SK-N-MC (cell line): ENCODE data around the gene MIS18BP1.
A peak's percentile ranks its signal among the peaks of the same experiment; 100 is the strongest.

Source experiments
- DNase-seq: peaks from one replicate; pipeline ENCODE4 v3.0.0-alpha.2; 2011; ENCODE audit warnings: low read depth, low spot score
- H3K27ac ChIP-seq: fragments of 200-600 bp; sonication (generic); 2 replicates; pipeline ENCODE4 v1.5.1; 2016; ENCODE audit warnings: mixed run types
- H3K36me3 ChIP-seq: fragments of 200-600 bp; sonication (generic); 2 replicates; pipeline ENCODE4 v1.6.1; 2017; ENCODE audit warnings: antibody characterized with exemption, low read length, mixed read lengths; ENCODE audit not compliant: insufficient read depth
- H3K4me3 ChIP-seq: fragments of 200-600 bp; sonication (generic); 2 replicates; pipeline ENCODE4 v1.5.1; 2016
- H3K9ac ChIP-seq: fragments of 200-600 bp; sonication (generic); 2 replicates; pipeline ENCODE4 v1.8.0; 2017; ENCODE audit warnings: mixed run types, mixed read lengths; ENCODE audit not compliant: insufficient read length
- H3K9me3 ChIP-seq: fragments of 200-600 bp; sonication (generic); 2 replicates; pipeline ENCODE4 v1.6.1; 2017; ENCODE audit warnings: low read depth, mild to moderate bottlenecking, antibody characterized with exemption, low read length, moderate library complexity, mixed read lengths
- EZH2 ChIP-seq: fragments of 200-600 bp; sonication (generic); IDR thresholded peaks from one replicate; pipeline ENCODE4 v1.6.1; 2017; ENCODE audit warnings: antibody characterized with exemption
- FOXP2 ChIP-seq: optimal IDR thresholded peaks from 2 replicates; pipeline ENCODE3; 2011; ENCODE audit warnings: mild to moderate bottlenecking, moderate library complexity; ENCODE audit not compliant: insufficient read depth; ENCODE audit errors: extremely low read length, control extremely low read depth
- POLR2AphosphoS5 ChIP-seq: IDR thresholded peaks from 2 replicates; pipeline ENCODE4 v1.6.1; 2012; ENCODE audit warnings: mild to moderate bottlenecking, low read depth, low read length, borderline replicate concordance

The MIS18BP1 gene

DNA sequence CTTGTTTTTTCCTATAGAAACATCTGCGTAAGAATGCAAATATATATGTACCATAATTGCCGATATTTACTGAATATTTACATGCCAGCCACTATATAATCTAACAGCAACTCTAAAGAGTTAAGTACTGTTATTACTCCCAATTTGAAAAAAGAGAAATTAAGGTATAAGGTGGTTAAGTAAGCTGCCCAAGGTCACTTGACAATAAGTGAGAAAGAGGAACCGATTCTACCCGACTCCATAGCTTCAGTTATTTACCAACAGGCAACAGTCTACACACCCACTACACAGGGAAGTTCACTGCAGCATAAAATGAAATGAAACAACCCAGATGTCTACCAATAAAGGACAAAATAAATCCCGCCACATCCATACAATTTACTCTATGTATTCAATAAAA lies 1.1 kb downstream of the MIS18BP1 start:
- Histone ChIP-seq H3K27ac (no peak overlapping the region), H3K4me3 (peak overlapping the region; percentile 85), H3K9ac (peak overlapping the region; percentile 69), H3K36me3 (no peaks in the 10 kb centered on the region), H3K9me3 (no peaks in the 10 kb centered on the region)
- no peak for TF ChIP-seq FOXP2
- TF ChIP-seq POLR2AphosphoS5: no peak
- no peak for TF ChIP-seq EZH2
- no peak for DNase-seq

DNA sequence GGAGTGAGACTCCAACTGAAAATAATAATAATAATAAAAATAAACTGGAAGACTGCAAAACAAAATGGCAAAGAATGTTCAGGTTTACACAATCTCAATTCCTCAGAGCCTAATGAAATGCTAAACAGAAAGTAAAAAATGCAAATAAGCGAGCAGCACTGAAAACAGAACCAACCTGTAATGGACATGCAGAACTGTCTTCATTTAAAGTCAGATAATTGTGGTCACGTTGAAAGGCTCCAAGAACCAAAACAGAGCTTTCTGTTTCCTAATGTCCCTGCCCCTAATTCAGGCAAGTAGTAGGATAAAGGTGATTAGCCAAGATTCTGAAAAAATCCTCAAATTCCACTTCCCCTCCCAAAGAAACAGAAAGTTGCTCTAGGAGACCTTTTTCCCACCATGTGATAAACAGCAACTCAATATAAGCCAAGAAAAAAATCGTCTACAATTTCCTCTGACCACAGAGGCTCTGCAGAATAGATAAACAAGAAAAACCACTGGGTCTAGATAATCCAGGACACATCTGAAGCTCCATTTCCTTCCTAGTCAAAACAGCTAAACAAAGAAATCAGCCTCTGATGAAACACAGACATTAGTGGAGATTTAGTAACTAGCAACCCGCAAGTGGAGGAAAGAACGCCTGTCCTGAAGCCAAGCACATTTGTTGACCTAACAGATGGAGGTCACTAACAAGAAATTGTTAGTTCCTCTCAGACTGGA lies 3.0 kb downstream of the MIS18BP1 start:
- H3K4me3 ChIP-seq: no peak overlapping the region
- no peaks in the 10 kb centered on the region for H3K9me3 ChIP-seq
- DNase-seq: no peak
- no peaks in the 10 kb centered on the region for H3K36me3 ChIP-seq
- TF ChIP-seq EZH2: no peak
- TF ChIP-seq FOXP2: no peak
- no peak for TF ChIP-seq POLR2AphosphoS5
- no peak overlapping the region for H3K27ac ChIP-seq
- H3K9ac ChIP-seq: no peak overlapping the region

DNA sequence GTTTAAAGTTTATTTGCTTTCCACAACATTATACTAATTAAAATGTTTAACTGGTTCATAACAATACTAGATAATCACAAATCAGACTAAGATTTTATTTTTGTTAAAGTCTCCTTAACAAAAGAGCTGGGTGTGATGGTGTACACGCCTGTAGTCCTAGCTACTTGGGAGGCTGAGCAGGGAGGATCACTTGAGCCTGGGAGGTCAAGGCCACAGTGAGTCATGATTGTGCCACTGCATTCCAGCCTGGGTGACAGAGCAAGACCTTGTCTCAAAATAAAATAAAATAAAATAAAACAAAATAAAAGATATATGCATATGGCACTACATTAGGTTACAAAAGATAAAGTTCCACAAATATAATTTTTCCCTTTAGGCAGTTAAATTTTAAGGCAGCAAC lies 5.6 kb downstream of the MIS18BP1 start:
- Histone ChIP-seq H3K9ac (no peak overlapping the region), H3K27ac (no peak overlapping the region), H3K9me3 (no peaks in the 10 kb centered on the region), H3K4me3 (no peak overlapping the region), H3K36me3 (no peaks in the 10 kb centered on the region; the same call in 1 of the 2 replicates)
- TF ChIP-seq EZH2 (no peak), FOXP2 (no peak), POLR2AphosphoS5 (no peak)
- DNase-seq: no peak

DNA sequence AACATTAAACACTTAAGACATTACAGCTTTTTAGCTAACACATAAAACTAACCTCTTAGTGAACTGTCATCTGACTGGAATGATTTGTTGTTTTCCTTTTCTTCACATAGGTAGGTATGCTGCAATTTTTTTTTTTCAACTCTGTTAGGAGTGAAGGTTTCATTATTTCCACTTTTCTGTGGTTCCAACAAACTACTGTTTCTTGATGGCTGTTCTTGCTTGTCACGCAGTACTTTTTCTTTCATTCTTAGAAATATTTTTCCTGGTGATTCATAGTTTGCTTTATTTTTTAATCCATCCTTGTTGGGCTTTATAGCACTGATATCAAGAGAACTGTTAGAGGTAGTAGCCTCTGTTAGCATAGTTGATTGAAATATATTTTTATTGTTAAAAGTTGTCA lies 6.3 kb downstream of the MIS18BP1 start:
- Histone ChIP-seq H3K9ac (no peak overlapping the region), H3K9me3 (no peaks in the 10 kb centered on the region), H3K36me3 (peaks cover 3% of the 10 kb centered on the region; the same call in 1 of the 2 replicates), H3K27ac (no peak overlapping the region), H3K4me3 (no peak overlapping the region)
- DNase-seq: no peak
- no peak for TF ChIP-seq POLR2AphosphoS5
- no peak for TF ChIP-seq FOXP2
- no peak for TF ChIP-seq EZH2

DNA sequence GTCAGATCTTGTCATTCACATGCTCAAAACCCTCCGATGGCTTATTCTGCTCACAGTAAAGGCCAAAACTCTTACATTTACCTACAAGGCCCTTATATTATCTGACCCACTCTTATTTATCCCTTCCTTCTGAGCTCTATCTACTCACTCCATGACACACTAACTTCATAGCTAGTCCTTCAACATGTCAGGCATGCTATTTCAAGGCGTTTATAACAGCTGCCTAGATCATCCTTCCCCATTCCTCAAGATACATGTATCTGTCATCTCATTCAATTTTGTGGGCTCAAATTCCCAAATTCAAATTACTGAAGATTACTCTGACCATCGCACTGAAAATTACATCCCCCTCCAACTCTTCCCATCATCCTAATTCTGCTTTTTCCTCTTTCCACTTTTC lies 6.9 kb downstream of the MIS18BP1 start:
- DNase-seq: no peak
- no peak overlapping the region for H3K4me3 ChIP-seq
- peaks cover 3% of the 10 kb centered on the region; the same call in 1 of the 2 replicates for H3K36me3 ChIP-seq
- H3K27ac ChIP-seq: no peak overlapping the region
- H3K9ac ChIP-seq: no peak overlapping the region
- no peaks in the 10 kb centered on the region for H3K9me3 ChIP-seq
- TF ChIP-seq POLR2AphosphoS5 (no peak), FOXP2 (no peak), EZH2 (no peak)

DNA sequence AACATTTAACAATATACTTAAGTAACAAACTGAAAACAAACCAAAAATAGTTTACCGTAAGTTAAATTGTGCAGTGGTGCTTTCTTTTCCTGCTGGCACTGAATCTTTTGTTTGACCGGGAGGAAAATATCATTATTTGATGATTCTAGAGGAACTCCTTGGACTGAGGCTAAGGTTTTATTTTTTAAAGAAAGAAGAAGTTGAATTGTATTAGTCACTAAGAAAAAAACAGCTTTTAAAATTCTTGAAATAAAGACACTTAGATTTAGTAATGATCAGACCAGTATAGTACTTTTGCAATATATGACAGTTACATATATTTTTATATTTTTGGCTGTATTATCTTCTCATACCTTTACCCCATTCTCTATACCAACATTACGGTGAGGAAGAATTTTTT lies 10.3 kb downstream of the MIS18BP1 start:
- H3K4me3 ChIP-seq: no peak overlapping the region
- H3K9me3 ChIP-seq: no peaks in the 10 kb centered on the region
- no peak for TF ChIP-seq FOXP2
- no peak for DNase-seq
- H3K36me3 ChIP-seq: peaks cover 3% of the 10 kb centered on the region; the same call in 1 of the 2 replicates
- H3K27ac ChIP-seq: no peak overlapping the region
- H3K9ac ChIP-seq: no peak overlapping the region

DNA sequence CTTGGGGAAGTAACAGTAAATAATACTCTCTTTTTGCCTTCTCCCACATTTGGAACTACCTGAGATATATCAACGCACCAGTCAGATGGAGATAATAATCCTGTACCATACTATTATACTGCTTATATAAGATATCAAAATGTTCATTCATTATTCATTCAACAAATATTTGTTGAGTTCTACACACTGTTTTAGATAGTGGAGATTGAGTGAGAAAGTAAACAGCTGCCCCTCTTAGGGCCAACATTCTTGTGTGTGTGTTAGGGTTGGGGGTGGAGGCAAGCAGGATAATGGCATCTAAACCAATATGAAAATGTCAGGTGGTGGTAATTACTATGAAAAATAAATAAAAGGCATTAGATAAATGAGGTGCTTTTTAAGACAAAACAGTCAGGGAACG lies 14.0 kb downstream of the MIS18BP1 start:
- Histone ChIP-seq H3K27ac (no peak overlapping the region), H3K9me3 (no peaks in the 10 kb centered on the region), H3K36me3 (peaks cover 3% of the 10 kb centered on the region; the same call in 1 of the 2 replicates), H3K9ac (no peak overlapping the region), H3K4me3 (no peak overlapping the region)
- TF ChIP-seq EZH2 (no peak), POLR2AphosphoS5 (no peak), FOXP2 (no peak)
- DNase-seq: no peak

DNA sequence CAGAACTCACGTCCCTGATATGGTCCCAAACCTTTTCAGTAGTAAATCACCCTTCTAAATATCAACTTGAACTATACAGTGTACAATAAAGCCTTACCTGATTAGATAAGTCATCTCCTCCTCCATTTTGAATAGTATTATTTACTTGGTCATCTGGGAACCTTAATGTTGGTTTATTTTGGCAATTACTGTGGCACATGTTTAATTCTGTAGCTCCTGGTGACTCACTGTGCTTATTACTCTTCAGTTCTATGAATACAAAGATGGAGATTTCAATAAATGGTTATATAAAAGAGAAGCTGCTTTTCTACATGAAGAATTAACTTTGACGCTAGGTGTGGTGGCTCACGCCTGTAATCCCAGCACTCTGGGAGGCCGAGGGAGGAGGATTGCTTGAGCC lies 25.4 kb downstream of the MIS18BP1 start:
- no peak overlapping the region for H3K9ac ChIP-seq
- H3K9me3 ChIP-seq: no peaks in the 10 kb centered on the region
- H3K27ac ChIP-seq: no peak overlapping the region
- no peak overlapping the region for H3K4me3 ChIP-seq
- TF ChIP-seq EZH2: no peak
- no peak for TF ChIP-seq POLR2AphosphoS5
- no peak for TF ChIP-seq FOXP2
- peaks cover 27% of the 10 kb centered on the region for H3K36me3 ChIP-seq
- DNase-seq: no peak
